ENCODE data around the gene ZBTB8A. TPM values are rescaled to one million over a fixed set of nuclear protein-coding genes. Genes with fewer than 3 reads are reported as not detected.
A peak's percentile ranks its signal among the peaks of the same experiment; 100 is the strongest.

The ZBTB8A gene
- total RNA-seq, 1 experiment from 2014 or later = 4.2 TPM

DNA sequence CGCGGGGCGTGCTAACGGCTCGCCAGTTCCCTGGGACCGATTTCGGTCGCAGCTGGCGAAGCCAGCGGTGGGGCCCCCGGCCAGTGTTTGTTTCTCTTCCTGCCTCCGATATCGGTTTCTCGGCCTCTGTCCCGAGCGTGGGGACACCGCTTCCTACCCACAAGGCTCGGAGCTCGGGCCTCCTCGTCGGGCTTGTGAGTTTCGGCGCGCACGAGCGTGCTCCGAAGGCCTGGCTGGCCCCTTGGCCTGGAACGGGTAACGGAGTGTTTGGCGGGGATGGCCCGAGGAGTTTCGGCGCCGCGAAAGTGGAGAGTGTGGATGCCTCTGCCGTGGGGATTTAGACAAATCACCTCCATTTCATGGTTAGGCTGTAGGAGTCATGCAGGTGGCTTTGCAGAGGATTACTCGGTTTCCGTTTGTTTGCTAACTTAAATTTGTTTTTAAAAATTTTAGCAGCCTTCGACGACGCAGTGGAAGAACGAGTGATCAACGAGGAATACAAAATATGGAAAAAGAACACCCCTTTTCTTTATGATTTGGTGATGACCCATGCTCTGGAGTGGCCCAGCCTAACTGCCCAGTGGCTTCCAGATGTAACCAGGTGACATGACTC lies 112.3 kb downstream of the ZBTB8A start:
- ChIA-PET CTCF (interaction anchor here (0.6 to 1.6 kb wide), 2 partner anchors 131 to 215 kb away, joined by 3 to 6 read pairs; no protein-coding TSS in a partner anchor), POLR2A (ENCODE audit: unreplicated experiment) (interaction anchor here (0.6 to 0.7 kb wide), 3 partner anchors 14 to 378 kb away, joined by 3 to 6 read pairs (median 3); no protein-coding TSS in a partner anchor)
- peak overlapping the region; percentile 81 for H3K4me3 ChIP-seq
- no peaks in the 10 kb centered on the region for H3K9me2 ChIP-seq (ENCODE audit: insufficient read depth)
- TF ChIP-seq, protein P1, sequence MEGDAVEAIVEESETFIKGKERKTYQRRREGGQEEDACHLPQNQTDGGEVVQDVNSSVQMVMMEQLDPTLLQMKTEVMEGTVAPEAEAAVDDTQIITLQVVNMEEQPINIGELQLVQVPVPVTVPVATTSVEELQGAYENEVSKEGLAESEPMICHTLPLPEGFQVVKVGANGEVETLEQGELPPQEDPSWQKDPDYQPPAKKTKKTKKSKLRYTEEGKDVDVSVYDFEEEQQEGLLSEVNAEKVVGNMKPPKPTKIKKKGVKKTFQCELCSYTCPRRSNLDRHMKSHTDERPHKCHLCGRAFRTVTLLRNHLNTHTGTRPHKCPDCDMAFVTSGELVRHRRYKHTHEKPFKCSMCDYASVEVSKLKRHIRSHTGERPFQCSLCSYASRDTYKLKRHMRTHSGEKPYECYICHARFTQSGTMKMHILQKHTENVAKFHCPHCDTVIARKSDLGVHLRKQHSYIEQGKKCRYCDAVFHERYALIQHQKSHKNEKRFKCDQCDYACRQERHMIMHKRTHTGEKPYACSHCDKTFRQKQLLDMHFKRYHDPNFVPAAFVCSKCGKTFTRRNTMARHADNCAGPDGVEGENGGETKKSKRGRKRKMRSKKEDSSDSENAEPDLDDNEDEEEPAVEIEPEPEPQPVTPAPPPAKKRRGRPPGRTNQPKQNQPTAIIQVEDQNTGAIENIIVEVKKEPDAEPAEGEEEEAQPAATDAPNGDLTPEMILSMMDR (conservative IDR thresholded peaks at IDR 0.05) = no peak
- no peak for TF ChIP-seq EZH2 (IDR thresholded peaks at IDR 0.05; ENCODE audit: low read depth)
- H3K27me3 ChIP-seq (ENCODE audit: insufficient read depth, low read depth) = no peaks in the 10 kb centered on the region
- H3K79me2 ChIP-seq (ENCODE audit: low read depth) = peaks cover 85% of the 10 kb centered on the region
- peaks cover 34% of the 10 kb centered on the region; the same call in 1 of the 2 replicates for H3F3A ChIP-seq (ENCODE audit: insufficient read depth, low read depth)
- intact Hi-C loops (cut with micrococcal nuclease; ENCODE audit: unreplicated experiment) = loop anchor here (1.0 to 5.0 kb wide), 4 partner anchors 114 to 249 kb away; partner anchors contain the start of genes S100PBP, YARS1 and ZBTB8A
- BruUV-seq (replicated peaks) = no TSS peak
- H3K4me1 ChIP-seq (replicated peaks; ENCODE audit: insufficient read depth) = peaks cover 33% of the 10 kb centered on the region
- H3K36me3 ChIP-seq (ENCODE audit: low read depth) = peaks cover 38% of the 10 kb centered on the region
- H3K4me2 ChIP-seq = peak overlapping the region; percentile 99
- peak overlapping the region; percentile 83 for H2AFZ ChIP-seq
- H3K27ac ChIP-seq = peak overlapping the region; percentile 67
- no peaks in the 10 kb centered on the region for H3K9me3 ChIP-seq (ENCODE audit: insufficient read depth, low read depth)
- peaks cover 24% of the 10 kb centered on the region for H4K20me1 ChIP-seq (ENCODE audit: insufficient read depth)
- no peak for DNase-seq

DNA sequence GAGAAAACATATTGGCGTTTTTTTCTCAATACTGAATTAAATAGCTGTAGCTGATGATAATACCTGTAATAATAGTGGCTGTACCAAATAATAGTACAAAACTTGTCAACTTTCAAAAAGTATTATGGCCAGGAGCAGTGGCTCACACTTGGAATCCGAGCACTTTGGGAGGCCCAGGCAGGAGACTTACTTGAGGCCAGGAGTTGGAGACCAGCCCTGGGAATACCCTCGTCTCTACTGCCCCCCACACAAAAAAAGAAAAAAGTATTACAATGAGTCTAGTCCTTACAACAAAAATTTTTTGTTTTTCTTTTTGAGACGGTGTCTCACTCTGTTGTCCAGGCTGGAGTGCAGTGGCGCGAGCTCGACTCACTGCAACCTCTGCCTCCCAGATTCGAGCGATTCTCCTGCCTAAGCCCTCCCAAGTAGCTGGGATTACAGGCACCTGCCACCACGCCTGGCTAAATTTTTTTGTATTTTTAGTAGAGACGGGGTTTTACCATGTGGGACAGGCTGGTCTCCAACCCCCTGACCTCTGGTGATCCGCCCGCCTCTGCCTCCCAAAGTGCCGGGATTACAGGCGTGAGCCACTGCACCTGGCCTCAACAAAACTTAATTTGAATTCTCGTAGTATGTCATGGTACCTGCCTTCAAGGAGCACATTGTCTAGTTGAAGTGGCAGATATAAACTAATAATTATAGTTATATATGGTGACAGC lies 113.2 kb downstream of the ZBTB8A start:
- Histone ChIP-seq H3K4me3 (peak overlapping the region; percentile 81), H3K4me2 (peak overlapping the region; percentile 99), H2AFZ (no peak overlapping the region), H4K20me1 (ENCODE audit: insufficient read depth) (peaks cover 32% of the 10 kb centered on the region), H3K9me3 (ENCODE audit: insufficient read depth, low read depth) (no peaks in the 10 kb centered on the region), H3K36me3 (ENCODE audit: low read depth) (peaks cover 46% of the 10 kb centered on the region), H3K27ac (0 out of 2 replicates have a peak overlapping the region, but pooled peaks have one; percentile 67), H3K79me2 (ENCODE audit: low read depth) (peaks cover 89% of the 10 kb centered on the region), H3K27me3 (ENCODE audit: insufficient read depth, low read depth) (no peaks in the 10 kb centered on the region), H3F3A (ENCODE audit: insufficient read depth, low read depth) (peaks cover 41% of the 10 kb centered on the region), H3K4me1 (replicated peaks; ENCODE audit: insufficient read depth) (peaks cover 33% of the 10 kb centered on the region), H3K9me2 (ENCODE audit: insufficient read depth) (no peaks in the 10 kb centered on the region)
- CTCF ChIA-PET = no interaction called here
- no TSS peak for BruUV-seq (replicated peaks)
- TF ChIP-seq, protein P1 (conservative IDR thresholded peaks at IDR 0.05) = no peak
- POLR2A ChIA-PET (ENCODE audit: unreplicated experiment) = interaction anchor here (0.7 kb wide), 2 partner anchors 40 to 378 kb away, joined by 3 to 6 read pairs; no protein-coding TSS in a partner anchor
- intact Hi-C loops (cut with micrococcal nuclease; ENCODE audit: unreplicated experiment) = loop anchor here (5.0 kb wide), 3 partner anchors 115 to 250 kb away; partner anchors contain the start of gene ZBTB8A
- DNase-seq = no peak

Other genes starting within 250 kb of the ZBTB8A start
- 131 and 171 TPM in 2 replicates for gene HDAC1, start 247.3 kb upstream of the ZBTB8A start, total RNA-seq (2021)
- gene MARCKSL1, start 203.2 kb upstream of the ZBTB8A start, total RNA-seq (2021) = 91.5 and 117 TPM in 2 replicates
- gene FAM229A, start 176.9 kb upstream of the ZBTB8A start, total RNA-seq (2021) = 11.7 and 13.1 TPM in 2 replicates
- 3.8 and 3.9 TPM in 2 replicates for gene TSSK3, start 176.9 kb upstream of the ZBTB8A start, total RNA-seq (2021)
- gene BSDC1, start 145.0 kb upstream of the ZBTB8A start, total RNA-seq (2021) = 74.0 and 76.2 TPM in 2 replicates
- gene ZBTB8B, start 74.4 kb upstream of the ZBTB8A start, total RNA-seq (2021) = 0.05 and 0.09 TPM in 2 replicates
- 36.0 and 42.7 TPM in 2 replicates for gene ZBTB8OS, start 111.1 kb downstream of the ZBTB8A start, total RNA-seq (2021)
- 185 and 206 TPM in 2 replicates for gene RBBP4, start 111.8 kb downstream of the ZBTB8A start, total RNA-seq (2021)
- gene SYNC, start 163.3 kb downstream of the ZBTB8A start, total RNA-seq (2021) = 2.1 and 2.8 TPM in 2 replicates

Data from PC-9 (cell line).